ENCODE measurements around the gene TET1.

Gene TET1

GRCh38 chr10:68564712-68565111 lies 4.6 kb downstream of the TET1 start:
- H3K9me3 ChIP-seq (ENCODE audit: control insufficient read depth, low read length), result no peaks in the 10 kb centered on the region
- H3K4me3 ChIP-seq (ENCODE audit: low read depth, low read length), result no peak overlapping the region
- no peak overlapping the region for H3K9ac ChIP-seq
- H3K27me3 ChIP-seq (ENCODE audit: control insufficient read depth, insufficient read depth, low read length), result no peaks in the 10 kb centered on the region
- no peaks in the 10 kb centered on the region for H3K4me1 ChIP-seq
- H3K36me3 ChIP-seq (ENCODE audit: control insufficient read depth, insufficient read depth, low read length), result no peaks in the 10 kb centered on the region
- no peak for TF ChIP-seq CTCF (IDR thresholded peaks at IDR 0.05)
- no peak overlapping the region for H3K4me2 ChIP-seq (ENCODE audit: low read length)
- H3K27ac ChIP-seq, result no peak overlapping the region
- H3K79me2 ChIP-seq, result peaks cover 4% of the 10 kb centered on the region
- no peak overlapping the region for H2AFZ ChIP-seq

- H3K4me1 ChIP-seq, result no peaks in the 10 kb centered on the region
- H3K79me2 ChIP-seq, result peaks cover 4% of the 10 kb centered on the region
- no peak for TF ChIP-seq CTCF (IDR thresholded peaks at IDR 0.05)
- H3K27ac ChIP-seq, result no peak overlapping the region
- no peak overlapping the region for H2AFZ ChIP-seq
- no peak overlapping the region for H3K4me3 ChIP-seq (ENCODE audit: low read depth, low read length)
- no peaks in the 10 kb centered on the region for H3K36me3 ChIP-seq (ENCODE audit: control insufficient read depth, insufficient read depth, low read length)
- no peaks in the 10 kb centered on the region for H3K9me3 ChIP-seq (ENCODE audit: control insufficient read depth, low read length)
- H3K9ac ChIP-seq, result no peak overlapping the region
- H3K27me3 ChIP-seq (ENCODE audit: control insufficient read depth, insufficient read depth, low read length), result no peaks in the 10 kb centered on the region
- H3K4me2 ChIP-seq (ENCODE audit: low read length), result no peak overlapping the region
Observed at GRCh38 chr10:68565658-68566057, 5.5 kb downstream of the TET1 start.

- no peak overlapping the region for H3K9ac ChIP-seq
- no peak overlapping the region for H3K27ac ChIP-seq
- H3K9me3 ChIP-seq (ENCODE audit: control insufficient read depth, low read length), result no peaks in the 10 kb centered on the region
- H3K4me1 ChIP-seq, result no peaks in the 10 kb centered on the region
- no peaks in the 10 kb centered on the region for H3K27me3 ChIP-seq (ENCODE audit: control insufficient read depth, insufficient read depth, low read length)
- no peak overlapping the region for H3K4me2 ChIP-seq (ENCODE audit: low read length)
- no peak for TF ChIP-seq CTCF (IDR thresholded peaks at IDR 0.05)
- H3K36me3 ChIP-seq (ENCODE audit: control insufficient read depth, insufficient read depth, low read length), result no peaks in the 10 kb centered on the region
- no peak overlapping the region for H3K4me3 ChIP-seq (ENCODE audit: low read depth, low read length)
- H3K79me2 ChIP-seq, result no peaks in the 10 kb centered on the region
- no peak overlapping the region for H2AFZ ChIP-seq
Observed at GRCh38 chr10:68566351-68566750, 6.2 kb downstream of the TET1 start.

GRCh38 chr10:68566955-68567354 lies 6.8 kb downstream of the TET1 start:
- Histone ChIP-seq H3K4me2 (ENCODE audit: low read length) (no peak overlapping the region), H3K36me3 (ENCODE audit: control insufficient read depth, insufficient read depth, low read length) (no peaks in the 10 kb centered on the region), H3K4me1 (no peaks in the 10 kb centered on the region), H3K79me2 (no peaks in the 10 kb centered on the region), H3K27me3 (ENCODE audit: control insufficient read depth, insufficient read depth, low read length) (no peaks in the 10 kb centered on the region), H3K27ac (no peak overlapping the region), H3K4me3 (ENCODE audit: low read depth, low read length) (no peak overlapping the region), H2AFZ (no peak overlapping the region), H3K9ac (no peak overlapping the region), H3K9me3 (ENCODE audit: control insufficient read depth, low read length) (no peaks in the 10 kb centered on the region)
- TF ChIP-seq CTCF (IDR thresholded peaks at IDR 0.05), result no peak

- H3K9me3 ChIP-seq (ENCODE audit: control insufficient read depth, low read length), result no peaks in the 10 kb centered on the region
- H3K4me1 ChIP-seq, result no peaks in the 10 kb centered on the region
- no peak overlapping the region for H3K4me3 ChIP-seq (ENCODE audit: low read depth, low read length)
- H3K9ac ChIP-seq, result no peak overlapping the region
- TF ChIP-seq CTCF (IDR thresholded peaks at IDR 0.05), result no peak
- no peak overlapping the region for H2AFZ ChIP-seq
- H3K27ac ChIP-seq, result no peak overlapping the region
- no peaks in the 10 kb centered on the region for H3K79me2 ChIP-seq
- no peak overlapping the region for H3K4me2 ChIP-seq (ENCODE audit: low read length)
- H3K27me3 ChIP-seq (ENCODE audit: control insufficient read depth, insufficient read depth, low read length), result no peaks in the 10 kb centered on the region
- no peaks in the 10 kb centered on the region for H3K36me3 ChIP-seq (ENCODE audit: control insufficient read depth, insufficient read depth, low read length)
Observed at GRCh38 chr10:68572151-68572550, 12.0 kb downstream of the TET1 start.
